Esophagus muscularis mucosa (tissue), 4 donors: Measurements from ENCODE around the gene MALSU1. TPM values are rescaled to one million over a fixed set of nuclear protein-coding genes. Genes with fewer than 3 reads are reported as not detected.

Experiments used
- DNase-seq: peaks from one replicate; pipeline ENCODE4 v3.0.0-alpha.2; 2017; ENCODE audit errors: extremely low spot score
- H3K27ac ChIP-seq, 4 donors: fragments of 200-600 bp; sonication (generic); replicated peaks in 1 of 4; 1 replicate in 3 of 4; 2 replicates in 1 of 4; pipeline ENCODE4 v1.5.1; 2016 to 2019; ENCODE audit warnings: mild to moderate bottlenecking in 1 of 4
- H3K27me3 ChIP-seq, 4 donors: fragments of 200-600 bp; sonication (generic); one replicate each; pipeline versions ENCODE4 v1.5.1 to v1.6.0; 2016 to 2019
- H3K36me3 ChIP-seq, 4 donors: fragments of 200-600 bp; sonication (generic); one replicate each; pipeline ENCODE4 v1.5.1; 2016 to 2019
- H3K4me1 ChIP-seq, 4 donors: fragments of 200-600 bp; sonication (generic); one replicate each; pipeline ENCODE4 v1.5.1; 2016 to 2019
- H3K4me3 ChIP-seq, 4 donors: fragments of 200-600 bp; sonication (generic); 1 replicate in 2 of 4; 2 replicates in 2 of 4; pipeline ENCODE4 v1.5.1; 2016 to 2019; ENCODE audit warnings: mild to moderate bottlenecking in 4 of 4, moderate library complexity in 1 of 4
- H3K9me3 ChIP-seq, 4 donors: fragments of 200-600 bp; sonication (generic); 1 replicate in 3 of 4; 2 replicates in 1 of 4; pipeline ENCODE4 v1.5.1; 2016 to 2019
- CTCF ChIP-seq, 3 experiments: fragments of 200-600 bp in 2 of 3; fragments of 450-650 bp in 1 of 3; sonication (generic) in 2 of 3; IDR thresholded peaks; one replicate each; pipeline ENCODE4 v1.5.1; 2017 to 2019; ENCODE audit warnings: antibody characterized with exemption in 3 of 3, mild to moderate bottlenecking in 2 of 3, moderate library complexity in 1 of 3
- EP300 ChIP-seq: sonication (generic); formaldehyde crosslinking; IDR thresholded peaks from one replicate; pipeline ENCODE4 v1.6.1; 2017; ENCODE audit warnings: antibody characterized with exemption
- POLR2A ChIP-seq: fragments of 450-650 bp; IDR thresholded peaks from one replicate; pipeline ENCODE4 v1.6.1; 2017; ENCODE audit warnings: antibody characterized with exemption, moderate library complexity, mild to moderate bottlenecking, low read depth
- POLR2AphosphoS5 ChIP-seq, 2 donors: sonication (generic); formaldehyde crosslinking; IDR thresholded peaks; one replicate each; pipeline ENCODE4 v1.6.1; 2017; ENCODE audit warnings: antibody characterized with exemption in 2 of 2
- WGBS: methylation state at CpG from one replicate; pipeline ENCODE4 v1.1.5; 2018; 5-methylcytosine and 5-hydroxymethylcytosine counted together
- intact Hi-C: fragments of 100-400 bp; cut with DNase I; formaldehyde crosslinking; loops from one replicate; pipeline ENCODE4 v1.15.1; 2023
- total RNA-seq, 4 donors: library from RNA; depleted of rRNA; stranded (reverse); fragments of >200 nt; gene quantifications; one replicate each; pipeline versions ENCODE4 v1.1.0 to v1.2.1, GENCODE V29; 2016

The MALSU1 gene
- total RNA-seq, 4 donors from 2014 or later: 39.0 to 74.2 (median 63.3) TPM

- no peak for DNase-seq
- TF ChIP-seq POLR2A (no peak), CTCF (IDR thresholded peaks at IDR 0.05) (peak in 2 of 3 experiments; percentile 20 to 28), EP300 (no peak), POLR2AphosphoS5 (IDR thresholded peaks at IDR 0.05) (no peak)
- Histone ChIP-seq H3K27me3 (no peaks in the 10 kb centered on the region), H3K27ac (no peak overlapping the region), H3K9me3 (no peaks in the 10 kb centered on the region), H3K4me3 (no peak overlapping the region), H3K4me1 (no peaks in the 10 kb centered on the region), H3K36me3 (no peaks in the 10 kb centered on the region)
- WGBS: 29% methylated on average over 6 of the region's 6 CpGs
- intact Hi-C loops: no loop called here
Observed at GRCh38 chr7:23357190-23358093, 58.3 kb downstream of the MALSU1 start.

DNA sequence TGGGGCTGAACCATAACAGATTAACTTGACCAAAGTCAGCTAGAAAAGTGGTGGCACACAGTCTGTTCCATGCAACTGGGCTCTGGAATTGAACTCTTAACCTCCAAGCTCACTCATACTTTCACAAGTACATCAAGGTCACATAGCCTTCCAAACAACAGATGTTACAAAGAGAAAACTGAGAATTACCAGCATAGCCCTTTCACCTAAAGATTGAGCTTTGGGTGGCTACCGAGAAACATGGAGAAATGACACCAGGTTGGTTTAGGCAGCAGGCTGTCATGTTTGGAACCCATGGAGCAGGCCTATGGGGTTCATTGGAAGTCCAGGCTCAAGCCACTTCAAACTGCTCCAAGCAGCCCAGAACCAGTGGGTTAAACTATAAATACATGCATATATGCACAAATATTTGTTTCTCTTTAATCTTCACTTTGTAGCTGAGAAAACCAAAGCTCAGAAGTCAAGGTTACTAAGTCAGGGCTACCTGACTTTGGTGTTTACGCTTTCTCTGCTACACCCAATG is 59.1 kb downstream of the MALSU1 start:
- no peak overlapping the region for H3K4me3 ChIP-seq
- no peaks in the 10 kb centered on the region for H3K36me3 ChIP-seq
- no peak for TF ChIP-seq POLR2A
- TF ChIP-seq CTCF (IDR thresholded peaks at IDR 0.05): no peak
- no peak for TF ChIP-seq POLR2AphosphoS5 (IDR thresholded peaks at IDR 0.05)
- no peak for TF ChIP-seq EP300
- WGBS: 94% methylated on average over 2 of the region's 2 CpGs
- intact Hi-C loops: no loop called here
- no peaks in the 10 kb centered on the region for H3K9me3 ChIP-seq
- H3K27ac ChIP-seq: no peak overlapping the region
- no peak for DNase-seq
- no peaks in the 10 kb centered on the region for H3K27me3 ChIP-seq
- no peaks in the 10 kb centered on the region for H3K4me1 ChIP-seq

Other genes with a start within 250 kb of the MALSU1 start
- 10 to 100 TPM; 20.4 to 36.2 (median 30.8) TPM for gene KLHL7, start 193.6 kb upstream of the MALSU1 start, total RNA-seq
- gene NUP42, start 117.3 kb upstream of the MALSU1 start, total RNA-seq: 10 to 100 TPM; 16.6 to 31.6 (median 23.6) TPM
- 10 to 100 TPM; 46.1 to 94.9 (median 60.7) TPM for gene GPNMB, start 52.6 kb upstream of the MALSU1 start, total RNA-seq
- gene IGF2BP3, start 171.2 kb downstream of the MALSU1 start, total RNA-seq: 1 to 10 TPM in 1 of 4 donors, under 1 TPM in 1, not detected in 2; 0.45 to 1.7 TPM
- gene TRA2A, start 232.6 kb downstream of the MALSU1 start, total RNA-seq: 10 to 100 TPM; 16.7 to 35.3 (median 28.7) TPM